H9 (cell line): Measurements from ENCODE around the gene SMCO4. TPM values are rescaled to one million over a fixed set of nuclear protein-coding genes. Genes with fewer than 3 reads are reported as not detected.

Experiments
- DNase-seq: peaks from one replicate; pipeline ENCODE4 v3.0.0-alpha.2; 2017
- H2AFZ ChIP-seq: one replicate; pipeline ENCODE4 v1.6.1; 2013; ENCODE audit warnings: mild to moderate bottlenecking, low read length, control low read depth, moderate library complexity
- H2AK5ac ChIP-seq: 2 replicates; pipeline ENCODE4 v1.6.1; 2013; ENCODE audit warnings: low read length, control low read depth, mixed read lengths; ENCODE audit not compliant: insufficient read length
- H2BK120ac ChIP-seq: one replicate; pipeline ENCODE4 v1.6.1; 2013; ENCODE audit warnings: low read depth, mild to moderate bottlenecking, low read length, control low read depth, inconsistent platforms; ENCODE audit not compliant: poor library complexity, severe bottlenecking
- H2BK12ac ChIP-seq: 2 replicates; pipeline ENCODE4 v1.6.1; 2013; ENCODE audit warnings: low read length, control low read depth, mixed read lengths, low read depth; ENCODE audit not compliant: insufficient read length
- H2BK15ac ChIP-seq: 2 replicates; pipeline ENCODE4 v1.6.1; 2013; ENCODE audit warnings: low read depth, low read length, control low read depth
- H2BK20ac ChIP-seq: one replicate; pipeline ENCODE4 v1.6.1; 2013; ENCODE audit warnings: low read depth, mild to moderate bottlenecking, low read length, control low read depth, inconsistent platforms; ENCODE audit not compliant: poor library complexity, severe bottlenecking
- H2BK5ac ChIP-seq: 2 replicates; pipeline ENCODE4 v1.6.1; 2013; ENCODE audit warnings: low read length, control low read depth, mixed read lengths; ENCODE audit not compliant: insufficient read length
- H3K14ac ChIP-seq: 2 replicates; pipeline ENCODE4 v1.6.1; 2013; ENCODE audit warnings: low read length, control low read depth; ENCODE audit not compliant: insufficient read depth
- H3K18ac ChIP-seq: 2 replicates; pipeline ENCODE4 v1.6.1; 2013; ENCODE audit warnings: low read depth, mild to moderate bottlenecking, mixed read lengths, low read length, control low read depth; ENCODE audit not compliant: insufficient read length
- H3K23ac ChIP-seq: 2 replicates; pipeline ENCODE4 v1.6.1; 2013; ENCODE audit warnings: low read length, control low read depth, mixed read lengths, low read depth; ENCODE audit not compliant: insufficient read length
- H3K23me2 ChIP-seq: 2 replicates; pipeline ENCODE4 v1.6.1; 2013; ENCODE audit warnings: low read depth, mild to moderate bottlenecking, mixed read lengths, low read length, control low read depth; ENCODE audit not compliant: insufficient read length, poor library complexity, severe bottlenecking
- H3K27ac ChIP-seq: 2 replicates; pipeline ENCODE4 v1.5.1; 2013; ENCODE audit warnings: low read length, control low read depth, mixed read lengths, low read depth; ENCODE audit not compliant: insufficient read length
- H3K27me3 ChIP-seq: 2 replicates; pipeline ENCODE4 v1.6.1; 2013; ENCODE audit warnings: low read length, control low read depth, inconsistent platforms; ENCODE audit not compliant: insufficient read depth
- H3K4ac ChIP-seq: 2 replicates; pipeline ENCODE4 v1.6.1; 2013; ENCODE audit warnings: low read depth, mild to moderate bottlenecking, control low read depth, inconsistent platforms, low read length, moderate library complexity
- H3K4me1 ChIP-seq: 2 replicates; pipeline ENCODE4 v1.6.1; 2013; ENCODE audit warnings: low read length, control low read depth, inconsistent platforms; ENCODE audit not compliant: insufficient read depth
- H3K4me2 ChIP-seq: 2 replicates; pipeline ENCODE4 v1.6.1; 2013; ENCODE audit warnings: low read length, control low read depth, mixed read lengths; ENCODE audit not compliant: insufficient read length, insufficient read depth
- H3K56ac ChIP-seq: 2 replicates; pipeline ENCODE4 v1.6.1; 2013; ENCODE audit warnings: low read depth, mild to moderate bottlenecking, mixed read lengths, low read length, control low read depth; ENCODE audit not compliant: insufficient read length
- H3K79me1 ChIP-seq: 2 replicates; pipeline ENCODE4 v1.6.1; 2013; ENCODE audit warnings: low read depth, mild to moderate bottlenecking, moderate library complexity, low read length, control low read depth, inconsistent platforms; ENCODE audit not compliant: insufficient read depth, poor library complexity, severe bottlenecking
- H3K79me2 ChIP-seq: 2 replicates; pipeline ENCODE4 v1.6.1; 2013; ENCODE audit warnings: low read length, control low read depth, inconsistent platforms; ENCODE audit not compliant: insufficient read depth
- H3K9ac ChIP-seq: 2 replicates; pipeline ENCODE4 v1.6.1; 2013; ENCODE audit warnings: low read length, control low read depth, mixed read lengths; ENCODE audit not compliant: insufficient read length; ENCODE audit errors: extremely low read depth
- H3K9me3 ChIP-seq: one replicate; pipeline ENCODE4 v1.6.1; 2013; ENCODE audit warnings: low read depth, low read length, inconsistent platforms; ENCODE audit not compliant: control insufficient read depth
- H3T11ph ChIP-seq: one replicate; pipeline ENCODE4 v1.6.1; 2013; ENCODE audit warnings: mild to moderate bottlenecking, low read length, control low read depth, inconsistent platforms
- H4K20me1 ChIP-seq: one replicate; pipeline ENCODE4 v1.6.1; 2013; ENCODE audit not compliant: control insufficient read depth, insufficient read length, insufficient read depth
- H4K5ac ChIP-seq: 2 replicates; pipeline ENCODE4 v1.6.1; 2013; ENCODE audit warnings: low read depth, mild to moderate bottlenecking, mixed read lengths, low read length, control low read depth; ENCODE audit not compliant: insufficient read length
- H4K8ac ChIP-seq: replicated peaks from 2 replicates; pipeline ENCODE4 v1.6.1; 2013; ENCODE audit warnings: low read length, control low read depth, mixed read lengths, low read depth; ENCODE audit not compliant: insufficient read length
- H4K91ac ChIP-seq: 2 replicates; pipeline ENCODE4 v1.6.1; 2013; ENCODE audit warnings: low read depth, mild to moderate bottlenecking, moderate library complexity, mixed read lengths, low read length, control low read depth; ENCODE audit not compliant: insufficient read length
- H3K27ac Mint-ChIP-seq, 3 experiments: 2 replicates in 2 of 3; 3 replicates in 1 of 3; pipeline ENCODE4 v1.8.0; 2020 to 2021; ENCODE audit warnings: mixed read lengths in 3 of 3, mild to moderate bottlenecking in 1 of 3, moderate library complexity in 1 of 3
- H3K27me3 Mint-ChIP-seq: 2 replicates; pipeline ENCODE4 v1.8.0; 2021; ENCODE audit warnings: low read depth, mild to moderate bottlenecking, moderate library complexity, mixed read lengths
- H3K36me3 Mint-ChIP-seq, 3 experiments: 2 replicates in 2 of 3; 3 replicates in 1 of 3; pipeline ENCODE4 v1.8.0; 2020 to 2021; ENCODE audit warnings: low read depth in 3 of 3, mixed read lengths in 3 of 3; ENCODE audit not compliant: insufficient read depth in 1 of 3
- H3K4me1 Mint-ChIP-seq, 2 experiments: 2 replicates each; pipeline ENCODE4 v1.8.0; 2020; ENCODE audit warnings: mixed read lengths in 2 of 2
- H3K4me3 Mint-ChIP-seq, 2 experiments: 2 replicates in 1 of 2; 3 replicates in 1 of 2; pipeline ENCODE4 v1.8.0; 2020 to 2021; ENCODE audit warnings: mild to moderate bottlenecking in 2 of 2, mixed read lengths in 2 of 2, moderate library complexity in 1 of 2
- H3K9me3 Mint-ChIP-seq, 2 experiments: 2 replicates in 1 of 2; 3 replicates in 1 of 2; pipeline ENCODE4 v1.8.0; 2020; ENCODE audit warnings: mild to moderate bottlenecking in 2 of 2, mixed read lengths in 2 of 2, moderate library complexity in 1 of 2
- WGBS: extraction: QIAGEN DNeasy Blood & Tissue Kit; methylation state at CpG from one replicate; pipeline ENCODE4 v1.1.7; 2013; ENCODE audit warnings: missing lambda C conversion rate, low lambda C conversion rate, mixed read lengths; ENCODE audit not compliant: insufficient read length; ENCODE audit errors: extremely low coverage; 5-methylcytosine and 5-hydroxymethylcytosine counted together
- total RNA-seq: library from RNA; stranded (reverse); gene quantifications from 2 replicates; pipeline ENCODE4 v1.2.1, GENCODE V29; 2021
- TF ChIP-seq, protein P1 (sequence below): fragments of 200-600 bp; sonication (generic); conservative IDR thresholded peaks from 3 replicates; pipeline ENCODE4 v1.8.0; 2021; ENCODE audit warnings: antibody characterized with exemption, mild to moderate bottlenecking

The SMCO4 gene
- total RNA-seq, 1 experiment from 2014 or later, result 35.6 TPM

DNA sequence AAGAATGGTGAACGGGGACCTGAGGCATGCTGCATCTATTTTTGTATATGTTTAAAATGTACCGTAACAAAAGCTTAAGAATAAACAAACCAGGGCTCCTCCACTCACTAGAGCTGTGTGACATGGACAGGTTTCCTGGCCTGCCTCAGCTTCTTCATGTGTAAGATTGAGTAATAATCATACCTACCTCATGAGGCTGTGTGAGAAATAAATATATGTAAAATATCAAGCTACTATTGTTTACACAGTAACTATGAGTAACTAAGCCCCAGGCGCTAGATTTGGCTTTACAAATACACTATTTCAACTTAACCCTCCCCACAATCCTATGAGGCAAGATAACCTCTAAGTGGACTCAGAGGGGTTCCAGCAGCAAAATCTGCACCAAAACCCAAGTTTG lies 66.4 kb downstream of the SMCO4 start:
- Histone ChIP-seq H2BK20ac (no peak overlapping the region), H3K23ac (no peak overlapping the region), H3K18ac (no peak overlapping the region), H3K23me2 (no peaks in the 10 kb centered on the region), H4K5ac (no peak overlapping the region), H3K9ac (no peak overlapping the region), H2BK120ac (no peak overlapping the region), H3K27me3 (no peaks in the 10 kb centered on the region), H4K91ac (no peak overlapping the region), H2AFZ (no peak overlapping the region), H2BK12ac (no peak overlapping the region), H2BK5ac (no peak overlapping the region), H3K79me1 (no peaks in the 10 kb centered on the region), H3K4me2 (no peak overlapping the region), H3K79me2 (no peaks in the 10 kb centered on the region), H3T11ph (no peak overlapping the region), H4K8ac (no peak overlapping the region), H2BK15ac (no peak overlapping the region), H4K20me1 (no peaks in the 10 kb centered on the region), H3K27ac (no peak overlapping the region), H2AK5ac (no peak overlapping the region), H3K9me3 (no peaks in the 10 kb centered on the region), H3K4ac (no peak overlapping the region), H3K4me1 (peaks cover 13% of the 10 kb centered on the region; the same call in 1 of the 2 replicates), H3K14ac (no peak overlapping the region), H3K56ac (no peak overlapping the region)
- no peak overlapping the region for H3K4me3 Mint-ChIP-seq
- TF ChIP-seq, protein P1, sequence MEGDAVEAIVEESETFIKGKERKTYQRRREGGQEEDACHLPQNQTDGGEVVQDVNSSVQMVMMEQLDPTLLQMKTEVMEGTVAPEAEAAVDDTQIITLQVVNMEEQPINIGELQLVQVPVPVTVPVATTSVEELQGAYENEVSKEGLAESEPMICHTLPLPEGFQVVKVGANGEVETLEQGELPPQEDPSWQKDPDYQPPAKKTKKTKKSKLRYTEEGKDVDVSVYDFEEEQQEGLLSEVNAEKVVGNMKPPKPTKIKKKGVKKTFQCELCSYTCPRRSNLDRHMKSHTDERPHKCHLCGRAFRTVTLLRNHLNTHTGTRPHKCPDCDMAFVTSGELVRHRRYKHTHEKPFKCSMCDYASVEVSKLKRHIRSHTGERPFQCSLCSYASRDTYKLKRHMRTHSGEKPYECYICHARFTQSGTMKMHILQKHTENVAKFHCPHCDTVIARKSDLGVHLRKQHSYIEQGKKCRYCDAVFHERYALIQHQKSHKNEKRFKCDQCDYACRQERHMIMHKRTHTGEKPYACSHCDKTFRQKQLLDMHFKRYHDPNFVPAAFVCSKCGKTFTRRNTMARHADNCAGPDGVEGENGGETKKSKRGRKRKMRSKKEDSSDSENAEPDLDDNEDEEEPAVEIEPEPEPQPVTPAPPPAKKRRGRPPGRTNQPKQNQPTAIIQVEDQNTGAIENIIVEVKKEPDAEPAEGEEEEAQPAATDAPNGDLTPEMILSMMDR, result no peak
- WGBS, result no CpG with 5 or more reads among the region's 3 CpGs
- peak overlapping the region in 2 of 3 experiments; percentile 41 to 52; a peak in 1 of 7 replicates for H3K27ac Mint-ChIP-seq
- no peak for DNase-seq
- H3K9me3 Mint-ChIP-seq, result peaks cover 1 to 2% of the 10 kb centered on the region in 2 experiments; a peak in 1 of 5 replicates
- peaks cover 20 to 27% (median 23%) of the 10 kb centered on the region in 3 experiments for H3K36me3 Mint-ChIP-seq
- no peaks in the 10 kb centered on the region for H3K27me3 Mint-ChIP-seq
- H3K4me1 Mint-ChIP-seq, result peaks cover 46 to 52% of the 10 kb centered on the region in 2 experiments
